ENCODE data around the gene ZNF462. TPM values are rescaled to one million over a fixed set of nuclear protein-coding genes. Genes with fewer than 3 reads are reported as not detected.
A peak's percentile ranks its signal among the peaks of the same experiment; 100 is the strongest.

Gene ZNF462
- total and polyA plus RNA-seq, 2 donors (not counting 1 experiment from before 2014, with no cell fraction given) = 6.0 to 27.4 TPM

DNA sequence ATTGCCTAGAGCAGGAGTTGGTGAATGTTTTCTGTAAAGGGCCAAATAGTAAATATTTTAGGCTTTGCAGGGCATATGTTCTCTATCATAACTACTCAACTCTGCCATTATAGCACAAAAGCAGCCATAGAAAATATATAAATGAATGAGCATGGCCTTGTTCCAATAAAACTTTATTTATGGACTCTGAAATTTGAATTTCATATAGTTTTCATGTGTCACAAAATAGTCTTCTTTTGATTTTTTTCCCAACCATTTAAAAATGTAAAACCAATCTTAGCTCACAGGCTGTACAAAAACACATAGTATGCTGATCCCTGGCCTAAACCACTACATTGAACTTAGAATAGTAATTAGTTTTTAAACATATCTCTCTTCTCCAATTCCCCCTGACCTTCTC, 179.6 kb downstream of the ZNF462 start:
- Histone ChIP-seq H4K20me1 (ENCODE audit: control insufficient read depth, extremely low read depth, insufficient read depth, low read length) (no peaks in the 10 kb centered on the region), H3K27ac (ENCODE audit: insufficient read depth, low read length) (no peak overlapping the region), H3K4me2 (ENCODE audit: extremely low read depth, insufficient read depth, low read length) (no peak overlapping the region), H3K4me1 (ENCODE audit: control insufficient read depth, extremely low read depth, insufficient read depth, low read length) (no peaks in the 10 kb centered on the region), H3K9ac (ENCODE audit: insufficient read depth, low read length) (no peak overlapping the region), H3K79me2 (ENCODE audit: control insufficient read depth, insufficient read depth, low read length) (no peaks in the 10 kb centered on the region), H3K27me3 (ENCODE audit: control insufficient read depth, insufficient read depth, low read length) (peaks cover 17% of the 10 kb centered on the region), H2AFZ (ENCODE audit: low read length) (no peak overlapping the region), H3K9me3 (ENCODE audit: control insufficient read depth, insufficient read depth, low read depth, low read length) (no peaks in the 10 kb centered on the region), H3K36me3 (ENCODE audit: control insufficient read depth, insufficient read depth, low read length) (no peaks in the 10 kb centered on the region), H3K4me3 (replicated peaks in 1 of 4; ENCODE audit: control extremely low read depth in 1 of 4, insufficient read depth in 1 of 4, low read depth in 3 of 4, low read length in 4 of 4) (no peak overlapping the region)
- no peak for DNase-seq (ENCODE audit: low read depth in 2 of 2)
- no peak for TF ChIP-seq EZH2 (IDR thresholded peaks at IDR 0.05; ENCODE audit: low read length, missing control alignments)
- TF ChIP-seq, protein P1, sequence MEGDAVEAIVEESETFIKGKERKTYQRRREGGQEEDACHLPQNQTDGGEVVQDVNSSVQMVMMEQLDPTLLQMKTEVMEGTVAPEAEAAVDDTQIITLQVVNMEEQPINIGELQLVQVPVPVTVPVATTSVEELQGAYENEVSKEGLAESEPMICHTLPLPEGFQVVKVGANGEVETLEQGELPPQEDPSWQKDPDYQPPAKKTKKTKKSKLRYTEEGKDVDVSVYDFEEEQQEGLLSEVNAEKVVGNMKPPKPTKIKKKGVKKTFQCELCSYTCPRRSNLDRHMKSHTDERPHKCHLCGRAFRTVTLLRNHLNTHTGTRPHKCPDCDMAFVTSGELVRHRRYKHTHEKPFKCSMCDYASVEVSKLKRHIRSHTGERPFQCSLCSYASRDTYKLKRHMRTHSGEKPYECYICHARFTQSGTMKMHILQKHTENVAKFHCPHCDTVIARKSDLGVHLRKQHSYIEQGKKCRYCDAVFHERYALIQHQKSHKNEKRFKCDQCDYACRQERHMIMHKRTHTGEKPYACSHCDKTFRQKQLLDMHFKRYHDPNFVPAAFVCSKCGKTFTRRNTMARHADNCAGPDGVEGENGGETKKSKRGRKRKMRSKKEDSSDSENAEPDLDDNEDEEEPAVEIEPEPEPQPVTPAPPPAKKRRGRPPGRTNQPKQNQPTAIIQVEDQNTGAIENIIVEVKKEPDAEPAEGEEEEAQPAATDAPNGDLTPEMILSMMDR (conservative IDR thresholded peaks at IDR 0.05 in 1 of 2, IDR thresholded peaks at IDR 0.05 in 1 of 2; ENCODE audit: low read depth in 1 of 2, low read length in 2 of 2) = no peak

DNA sequence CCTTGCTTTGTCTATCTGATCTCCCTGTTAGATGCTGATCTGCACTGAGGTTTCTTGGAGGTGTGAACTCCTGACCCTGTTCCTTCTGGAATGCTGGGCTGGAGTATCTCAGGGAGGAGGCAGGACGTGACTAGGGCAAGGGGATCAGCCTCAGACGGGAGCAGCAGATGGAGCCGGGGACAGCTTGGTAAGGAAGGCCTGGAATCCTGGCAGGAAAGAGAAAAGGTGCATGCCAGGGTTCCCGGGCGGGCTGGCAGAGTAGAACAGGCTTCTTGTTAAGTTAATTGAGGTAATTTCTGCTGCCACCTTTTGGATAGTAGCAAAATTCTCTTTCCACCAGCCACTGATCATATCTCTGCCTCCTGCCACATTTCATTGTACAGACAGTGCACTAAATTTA, 180.9 kb downstream of the ZNF462 start:
- Histone ChIP-seq H3K9ac (ENCODE audit: insufficient read depth, low read length) (no peak overlapping the region), H3K4me3 (replicated peaks in 1 of 4; ENCODE audit: control extremely low read depth in 1 of 4, insufficient read depth in 1 of 4, low read depth in 3 of 4, low read length in 4 of 4) (no peak overlapping the region), H3K9me3 (ENCODE audit: control insufficient read depth, insufficient read depth, low read depth, low read length) (no peaks in the 10 kb centered on the region), H3K4me1 (ENCODE audit: control insufficient read depth, extremely low read depth, insufficient read depth, low read length) (no peaks in the 10 kb centered on the region), H3K79me2 (ENCODE audit: control insufficient read depth, insufficient read depth, low read length) (no peaks in the 10 kb centered on the region), H4K20me1 (ENCODE audit: control insufficient read depth, extremely low read depth, insufficient read depth, low read length) (no peaks in the 10 kb centered on the region), H2AFZ (ENCODE audit: low read length) (no peak overlapping the region), H3K4me2 (ENCODE audit: extremely low read depth, insufficient read depth, low read length) (no peak overlapping the region), H3K27ac (ENCODE audit: insufficient read depth, low read length) (no peak overlapping the region), H3K27me3 (ENCODE audit: control insufficient read depth, insufficient read depth, low read length) (peaks cover 12% of the 10 kb centered on the region), H3K36me3 (ENCODE audit: control insufficient read depth, insufficient read depth, low read length) (no peaks in the 10 kb centered on the region)
- DNase-seq (ENCODE audit: low read depth in 2 of 2) = peak in 1 of 2 donors; percentile 18
- TF ChIP-seq, protein P1 (conservative IDR thresholded peaks at IDR 0.05 in 1 of 2, IDR thresholded peaks at IDR 0.05 in 1 of 2; ENCODE audit: low read depth in 1 of 2, low read length in 2 of 2) = no peak
- TF ChIP-seq EZH2 (IDR thresholded peaks at IDR 0.05; ENCODE audit: low read length, missing control alignments) = no peak

DNA sequence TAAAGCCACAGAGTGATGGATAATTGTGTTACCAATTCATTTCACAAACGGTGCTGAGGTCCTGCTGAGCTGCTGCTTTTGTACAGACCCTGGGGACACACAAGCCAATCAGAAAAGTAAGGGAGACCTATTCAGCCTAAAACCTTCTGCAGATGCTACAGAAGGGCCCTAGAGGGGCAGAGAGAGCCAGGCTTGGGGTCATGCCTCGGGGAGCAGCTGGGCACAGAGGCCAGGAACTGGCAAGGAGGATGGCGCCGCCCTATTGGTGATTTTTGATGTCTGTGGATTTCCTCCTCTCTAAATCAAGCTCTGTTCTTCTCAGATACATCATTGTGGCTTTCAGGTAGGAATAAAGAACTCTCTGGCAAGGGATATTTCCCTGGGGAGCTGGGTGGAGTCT, 181.9 kb downstream of the ZNF462 start:
- Histone ChIP-seq H2AFZ (ENCODE audit: low read length) (no peak overlapping the region), H3K79me2 (ENCODE audit: control insufficient read depth, insufficient read depth, low read length) (no peaks in the 10 kb centered on the region), H3K27me3 (ENCODE audit: control insufficient read depth, insufficient read depth, low read length) (peaks cover 9% of the 10 kb centered on the region), H3K36me3 (ENCODE audit: control insufficient read depth, insufficient read depth, low read length) (no peaks in the 10 kb centered on the region), H4K20me1 (ENCODE audit: control insufficient read depth, extremely low read depth, insufficient read depth, low read length) (no peaks in the 10 kb centered on the region), H3K4me1 (ENCODE audit: control insufficient read depth, extremely low read depth, insufficient read depth, low read length) (no peaks in the 10 kb centered on the region), H3K4me2 (ENCODE audit: extremely low read depth, insufficient read depth, low read length) (no peak overlapping the region), H3K27ac (ENCODE audit: insufficient read depth, low read length) (no peak overlapping the region), H3K9ac (ENCODE audit: insufficient read depth, low read length) (no peak overlapping the region), H3K9me3 (ENCODE audit: control insufficient read depth, insufficient read depth, low read depth, low read length) (no peaks in the 10 kb centered on the region), H3K4me3 (replicated peaks in 1 of 4; ENCODE audit: control extremely low read depth in 1 of 4, insufficient read depth in 1 of 4, low read depth in 3 of 4, low read length in 4 of 4) (no peak overlapping the region)
- no peak for TF ChIP-seq EZH2 (IDR thresholded peaks at IDR 0.05; ENCODE audit: low read length, missing control alignments)
- TF ChIP-seq, protein P1 (conservative IDR thresholded peaks at IDR 0.05 in 1 of 2, IDR thresholded peaks at IDR 0.05 in 1 of 2; ENCODE audit: low read depth in 1 of 2, low read length in 2 of 2) = no peak
- no peak for DNase-seq (ENCODE audit: low read depth in 2 of 2)

All from fibroblast of lung (primary cell).